ENCODE results near the gene ASB1.

Gene ASB1

DNA sequence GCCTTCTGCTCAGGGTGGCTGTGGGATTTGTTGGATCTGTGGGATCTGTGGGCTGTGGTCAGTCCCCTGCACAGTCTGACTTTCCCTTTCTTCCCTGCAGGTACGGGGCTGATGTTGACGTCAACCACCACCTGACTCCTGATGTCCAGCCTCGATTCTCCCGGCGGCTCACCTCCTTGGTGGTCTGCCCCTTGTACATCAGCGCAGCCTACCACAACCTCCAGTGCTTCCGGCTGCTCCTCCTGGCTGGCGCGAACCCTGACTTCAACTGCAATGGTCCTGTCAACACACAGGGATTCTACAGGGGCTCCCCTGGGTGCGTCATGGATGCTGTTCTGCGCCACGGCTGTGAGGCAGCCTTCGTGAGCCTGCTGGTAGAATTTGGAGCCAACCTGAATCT lies 17.5 kb downstream of the ASB1 start:
- no peak for DNase-seq (ENCODE audit: low read depth in 2 of 2)

DNA sequence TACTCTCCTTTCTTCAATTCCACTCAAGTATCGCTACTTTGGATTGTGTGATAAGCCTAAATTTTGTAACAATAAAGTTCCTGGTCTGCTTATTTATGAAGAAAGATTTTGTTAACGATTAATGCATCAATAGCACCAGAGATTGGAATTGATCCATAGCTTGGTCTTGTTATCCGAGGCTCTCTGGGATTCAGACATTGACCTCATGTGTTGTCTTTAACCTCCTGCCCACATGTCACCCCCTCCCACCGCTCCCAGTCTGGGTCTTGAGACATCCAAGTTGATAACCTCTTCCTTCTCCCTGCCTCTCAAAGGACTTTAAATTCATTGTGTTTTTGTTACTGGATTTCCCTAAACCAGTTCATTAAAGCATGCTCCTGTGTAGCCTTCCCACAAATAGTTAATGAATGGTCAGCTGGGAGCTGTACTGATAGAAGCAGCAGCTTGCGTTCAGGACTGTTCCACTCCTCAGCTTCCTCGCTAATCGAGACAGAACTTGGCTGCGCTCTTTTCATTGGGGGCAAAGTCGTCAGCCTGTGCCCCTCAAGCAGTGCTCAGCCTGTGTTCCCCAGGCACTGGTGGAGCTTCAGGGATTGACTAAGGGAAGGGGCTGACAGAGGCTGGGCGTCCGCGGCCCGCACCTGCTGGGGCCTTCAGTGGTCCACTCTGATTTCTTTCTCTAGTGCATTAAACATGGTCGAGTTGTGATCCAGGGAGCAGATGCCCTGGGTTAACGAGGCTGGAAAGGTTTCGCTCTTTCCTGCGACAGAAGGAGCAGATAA lies 18.9 kb downstream of the ASB1 start:
- no peak for DNase-seq (ENCODE audit: low read depth in 2 of 2)

DNA sequence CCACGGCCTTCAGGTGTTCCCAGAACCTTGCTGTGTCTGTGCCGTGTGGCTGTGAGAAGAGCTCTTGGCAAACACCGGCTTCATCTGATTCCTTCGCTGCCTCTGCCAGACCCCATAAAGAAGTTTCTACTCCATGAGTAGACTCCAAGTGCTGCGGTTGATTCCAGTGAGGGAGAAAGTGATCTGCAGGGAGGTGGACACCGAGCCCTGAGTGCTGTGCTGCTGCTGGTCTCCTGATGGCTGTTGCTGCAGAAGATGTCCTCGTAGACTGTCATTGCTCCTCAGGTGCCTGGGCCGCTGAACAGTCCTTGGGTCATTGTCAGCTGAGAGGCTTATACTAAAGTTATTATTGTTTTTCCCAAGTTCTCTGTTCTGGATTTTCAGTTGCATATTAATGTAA lies 19.6 kb downstream of the ASB1 start:
- DNase-seq (ENCODE audit: low read depth in 2 of 2) = no peak

DNA sequence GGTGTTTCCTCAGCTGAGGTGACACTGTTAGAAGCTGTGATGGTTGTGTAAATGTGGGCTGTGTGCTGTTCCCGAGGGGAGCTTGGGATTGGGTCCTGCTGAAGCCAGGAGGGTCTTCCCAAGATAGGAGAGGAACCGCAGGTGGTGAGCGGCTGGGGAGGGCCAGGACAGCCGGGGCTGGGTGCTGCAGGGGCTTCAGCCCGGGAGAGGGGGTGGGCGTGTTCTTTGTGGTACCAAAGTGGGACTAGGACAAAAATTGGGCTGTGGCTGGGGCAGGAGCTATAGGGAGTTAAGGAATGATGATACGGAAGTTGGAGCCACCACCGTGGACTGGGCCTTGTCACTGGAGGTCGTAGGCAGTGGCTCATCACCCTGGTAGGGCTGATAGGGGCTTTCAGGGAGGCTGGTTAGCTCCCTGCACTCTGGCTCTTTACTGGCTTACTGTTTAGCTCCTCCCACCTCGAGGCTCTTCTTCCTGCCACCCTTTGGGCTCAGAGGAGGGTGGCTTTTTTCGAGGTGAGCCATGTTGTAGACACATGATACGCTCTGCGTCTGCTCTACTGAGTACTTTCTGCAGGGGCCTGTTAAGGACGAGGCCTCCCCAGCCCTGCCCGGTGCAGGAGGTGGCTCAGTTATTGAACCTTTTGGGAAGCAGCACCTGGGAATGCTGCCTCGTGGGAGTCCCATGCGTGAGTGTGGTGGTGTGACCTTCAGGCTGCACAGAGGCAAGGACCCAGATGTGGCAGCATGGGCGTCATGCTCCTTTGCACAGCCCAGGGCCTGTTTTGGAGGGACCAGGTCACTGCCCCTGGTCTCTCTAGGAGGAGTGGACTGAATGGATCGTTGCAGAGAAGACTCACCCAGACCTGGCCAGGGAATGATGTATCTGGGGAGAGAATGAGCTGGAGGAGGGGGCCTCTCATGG lies 21.6 kb downstream of the ASB1 start:
- no peak for DNase-seq (ENCODE audit: low read depth in 2 of 2)

DNA sequence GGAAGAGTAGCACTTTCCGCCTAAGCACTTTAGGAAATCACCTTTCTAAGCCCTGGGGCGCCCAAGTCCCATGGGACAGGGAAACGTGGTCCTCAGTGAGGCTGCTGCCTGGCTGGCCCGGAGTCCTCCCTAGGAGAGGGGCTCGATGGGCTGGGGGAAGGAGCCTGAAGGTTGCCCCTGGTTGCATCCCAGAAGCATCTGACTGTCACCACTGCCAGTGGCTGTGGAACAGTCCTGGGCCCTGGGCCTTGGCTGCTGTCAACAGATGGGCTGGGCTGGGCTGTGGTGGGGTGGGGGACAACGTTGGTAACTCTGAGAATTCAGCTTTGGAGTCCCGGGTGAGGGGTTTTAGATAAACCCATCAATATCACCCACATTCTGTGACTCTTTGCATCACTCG lies 22.5 kb downstream of the ASB1 start:
- DNase-seq (ENCODE audit: low read depth in 2 of 2) = no peak

DNA sequence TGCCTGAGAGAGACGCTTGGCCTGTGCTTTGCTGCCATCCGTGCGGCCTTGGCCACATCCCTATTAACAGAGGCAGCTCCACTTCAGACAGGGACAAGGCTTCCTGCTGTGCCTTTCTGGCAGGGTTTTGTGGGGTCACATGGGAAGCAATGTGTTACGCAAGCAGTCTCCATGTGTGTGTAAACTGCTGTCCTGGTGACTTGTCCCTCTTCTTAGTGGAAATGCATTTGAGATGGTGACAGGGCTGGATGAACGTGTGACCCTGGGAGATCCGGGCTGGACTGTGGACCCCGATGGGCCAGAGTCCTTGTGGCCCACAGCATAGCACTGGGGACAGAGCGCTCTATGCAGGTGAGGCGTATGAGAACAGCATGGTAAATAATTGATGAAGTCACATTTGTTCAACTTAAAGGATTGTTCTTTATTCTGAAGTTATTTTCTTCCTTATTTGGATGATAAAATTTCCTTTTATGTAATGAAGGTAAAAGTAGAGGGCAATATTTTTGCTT lies 23.2 kb downstream of the ASB1 start:
- no peak for DNase-seq (ENCODE audit: low read depth in 2 of 2)

DNA sequence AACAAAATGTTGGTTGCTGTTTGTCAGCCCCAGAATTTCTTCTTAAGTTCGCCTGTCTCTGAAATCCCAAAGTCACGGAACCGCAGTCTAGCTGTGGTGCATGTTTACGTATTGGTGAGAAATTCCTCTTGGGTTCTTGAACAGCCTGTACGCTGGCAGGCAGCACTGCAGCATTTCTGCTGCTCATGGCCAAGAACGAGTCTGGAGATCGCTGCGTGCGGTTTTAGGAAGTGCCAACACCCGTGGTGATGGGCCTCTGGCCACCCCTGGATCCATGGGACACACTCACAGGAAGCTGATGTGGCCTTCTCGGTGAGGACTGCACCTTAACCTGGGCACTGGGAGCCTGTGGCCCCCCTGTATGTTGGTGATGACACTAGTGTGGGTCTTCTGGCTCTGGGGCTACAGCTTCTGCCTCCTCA lies 23.7 kb downstream of the ASB1 start:
- no peak for DNase-seq (ENCODE audit: low read depth in 2 of 2)

DNA sequence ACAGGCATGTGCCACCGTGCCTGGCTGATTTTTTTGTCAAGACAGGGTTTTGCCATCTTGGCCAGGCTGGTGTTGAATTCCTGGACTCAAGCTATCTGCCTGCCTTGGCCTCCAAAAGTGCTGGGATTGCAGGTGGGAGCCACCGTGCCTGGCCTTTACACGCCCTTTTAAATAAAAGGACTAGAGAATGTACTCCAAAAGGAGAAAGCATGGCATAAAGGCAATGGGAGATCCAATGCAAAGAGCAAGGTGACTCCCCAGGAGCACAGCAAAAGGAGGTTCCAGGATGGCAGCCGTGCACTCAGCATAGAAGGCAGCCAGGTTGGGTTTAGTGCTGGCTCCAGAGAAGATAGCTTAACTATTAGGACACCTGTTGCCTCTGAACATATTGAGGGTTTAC lies 27.1 kb downstream of the ASB1 start:
- no peak for DNase-seq (ENCODE audit: low read depth in 2 of 2)

DNA sequence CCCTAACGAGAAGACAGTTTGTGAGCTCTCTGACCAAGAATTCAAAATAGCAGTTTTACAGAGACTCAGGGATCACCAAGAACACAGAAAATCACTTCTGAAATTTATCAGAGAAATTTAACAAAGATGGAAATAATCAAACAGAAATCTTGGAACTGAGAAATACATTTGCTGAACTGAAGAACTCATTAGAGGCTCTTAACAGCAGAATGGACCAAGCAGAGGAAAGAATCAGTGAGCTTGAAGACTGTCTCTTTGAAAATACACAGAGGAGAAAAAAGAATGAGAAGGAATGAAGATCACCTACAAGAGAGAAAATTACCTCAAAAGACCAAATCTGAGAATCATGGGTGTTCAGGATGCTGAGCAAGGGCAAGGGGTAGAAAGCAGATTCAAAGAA lies 29.7 kb downstream of the ASB1 start:
- no peak for DNase-seq (ENCODE audit: low read depth in 2 of 2)

DNA sequence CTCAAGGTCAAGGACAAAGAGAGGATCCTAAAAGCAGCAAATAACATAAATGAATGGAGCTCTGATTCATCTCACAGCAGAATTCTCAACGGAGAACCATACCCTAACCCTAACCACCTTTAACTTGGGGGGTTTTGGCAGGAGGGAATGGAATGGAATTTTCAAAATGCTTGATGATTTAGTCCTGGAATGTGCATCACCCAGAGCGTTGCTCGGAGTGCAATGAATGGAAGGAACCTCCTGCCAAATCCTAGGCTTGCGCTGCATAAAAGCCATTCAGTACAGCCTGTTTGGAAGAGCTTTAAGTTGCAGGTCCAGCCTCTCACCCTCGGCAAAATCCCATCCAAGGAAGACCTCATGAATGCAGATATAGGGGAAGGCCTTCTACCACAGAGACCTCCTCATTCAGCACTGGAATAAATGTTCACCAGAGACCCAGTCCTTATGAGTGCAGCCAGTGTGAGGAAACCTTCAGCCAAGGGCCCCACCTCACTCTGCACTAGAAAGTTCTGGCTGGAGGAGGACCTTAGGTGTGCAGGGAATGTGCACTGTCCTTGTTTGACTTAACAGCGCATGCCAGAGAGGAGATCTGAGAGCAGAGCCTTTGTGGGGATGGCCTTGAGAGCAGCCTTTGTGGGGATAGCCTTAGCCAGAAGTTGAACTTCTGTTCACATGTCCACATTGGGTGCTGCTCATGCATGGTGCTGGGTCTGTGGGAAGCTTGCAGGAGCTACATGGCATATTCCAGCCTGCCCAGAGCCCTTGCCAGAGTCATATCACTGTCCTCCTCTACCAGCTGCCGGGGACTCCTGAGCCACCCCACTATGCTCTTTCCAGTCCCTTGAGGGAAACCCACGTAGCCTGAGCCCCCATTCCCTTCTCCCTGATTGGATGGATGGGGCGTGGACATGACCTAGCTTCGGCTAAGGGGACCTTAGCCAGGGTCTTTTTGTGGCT lies 30.5 kb downstream of the ASB1 start:
- no peak for DNase-seq (ENCODE audit: low read depth in 2 of 2)

DNA sequence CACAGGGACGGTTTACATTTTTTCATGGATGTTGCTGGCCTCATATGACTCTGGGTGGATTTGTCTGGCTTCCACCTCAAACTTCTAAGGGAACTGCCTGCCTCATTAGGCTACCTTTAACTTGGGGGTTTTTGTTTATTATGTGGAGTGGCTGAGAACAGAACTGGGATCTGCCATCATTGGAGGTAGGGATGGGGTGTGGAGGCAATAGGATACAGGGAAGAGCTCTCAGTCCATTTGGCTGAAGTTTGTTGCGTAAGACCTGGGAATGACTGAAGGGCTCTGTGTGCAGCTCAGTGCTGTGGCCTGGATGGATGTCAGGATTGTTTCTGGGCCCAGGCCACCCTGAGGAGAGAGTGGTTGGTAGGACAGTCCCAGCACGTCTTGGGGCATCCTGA lies 31.2 kb downstream of the ASB1 start:
- DNase-seq (ENCODE audit: low read depth in 2 of 2) = no peak

DNA sequence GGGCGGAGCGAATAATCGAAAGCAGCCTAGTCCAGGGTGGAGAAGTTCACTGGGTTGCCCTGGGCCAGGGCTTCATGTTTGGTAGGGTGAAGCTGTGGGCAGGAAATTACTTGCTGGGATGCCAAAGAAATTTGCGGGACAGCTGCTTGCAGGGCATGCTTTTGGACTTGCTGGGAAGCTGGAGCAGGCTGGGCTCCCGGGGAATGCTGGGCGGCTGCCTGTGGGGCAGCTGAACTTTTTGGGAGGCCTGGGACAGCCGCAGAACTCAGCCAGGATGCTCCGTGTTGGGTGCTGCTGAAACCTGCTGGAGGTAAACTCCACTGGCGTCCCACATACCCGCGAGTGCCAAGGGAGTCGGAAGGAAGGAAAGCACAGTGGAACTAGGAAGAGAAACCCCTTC lies 31.9 kb downstream of the ASB1 start:
- no peak for DNase-seq (ENCODE audit: low read depth in 2 of 2)

DNA sequence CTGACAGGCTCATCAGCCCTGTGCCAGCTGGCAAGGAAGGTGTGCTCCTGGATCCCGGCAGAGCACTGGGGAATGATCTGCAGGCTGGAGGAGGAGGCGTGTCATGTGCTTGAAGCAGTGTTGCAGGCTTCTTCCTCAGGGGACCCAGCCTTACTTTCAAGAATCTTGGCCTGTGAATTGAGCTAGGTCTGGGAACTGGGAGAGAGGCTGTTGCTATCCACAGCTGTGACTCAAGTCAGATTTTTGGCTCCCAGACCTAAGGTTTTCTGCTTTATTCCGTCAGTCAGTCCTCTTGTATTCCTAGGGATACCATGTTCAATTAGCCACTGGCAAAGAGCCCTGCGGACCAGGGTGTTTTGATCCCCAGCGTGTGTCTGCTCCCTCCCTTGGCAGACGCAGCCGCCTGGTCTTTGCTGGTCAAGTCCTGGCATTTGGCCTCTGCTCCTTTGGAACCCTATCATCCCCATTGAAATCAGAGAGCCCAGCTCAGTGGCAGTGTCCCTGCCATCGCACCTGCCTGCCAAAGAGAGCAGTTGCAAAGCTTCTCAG lies 32.4 kb downstream of the ASB1 start:
- no peak for DNase-seq (ENCODE audit: low read depth in 2 of 2)

DNA sequence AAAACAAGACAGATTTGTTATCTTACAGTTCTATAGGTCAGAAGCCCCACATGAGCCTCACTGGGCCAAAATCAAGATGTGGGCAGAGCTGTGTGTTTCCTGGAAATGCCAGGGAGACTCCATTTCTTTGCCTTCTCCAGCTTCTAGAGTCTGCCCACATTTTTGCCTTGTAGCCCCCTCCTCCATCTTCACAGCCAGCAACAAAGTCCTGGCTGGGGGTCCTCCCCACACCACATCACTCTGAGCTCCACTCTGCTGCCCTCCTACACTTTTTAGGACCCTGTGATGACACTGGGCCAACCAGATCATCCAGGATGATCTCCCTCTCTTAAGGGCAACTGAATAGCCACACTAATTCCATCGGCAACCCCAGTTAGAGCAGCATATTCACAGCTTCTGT lies 34.3 kb downstream of the ASB1 start:
- DNase-seq (ENCODE audit: low read depth in 2 of 2) = no peak

DNA sequence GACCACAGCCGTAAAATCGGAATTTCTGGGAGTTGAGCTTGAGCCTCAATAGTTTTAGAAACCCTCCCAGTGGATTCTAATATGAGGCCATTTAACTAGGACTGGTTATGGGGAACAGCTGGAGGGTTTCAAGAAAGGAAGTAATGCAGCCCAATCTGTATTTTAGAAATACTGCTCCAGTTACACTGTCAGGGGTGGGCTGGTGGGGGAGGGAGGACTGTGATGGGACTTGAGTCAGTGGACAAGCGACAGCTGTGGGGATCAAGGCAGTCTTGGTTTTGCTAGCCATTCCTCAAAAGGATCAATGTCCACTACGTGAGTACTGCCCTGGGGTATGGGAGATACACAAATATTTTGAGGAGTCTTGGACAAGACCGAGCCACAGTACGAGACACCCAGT lies 34.8 kb downstream of the ASB1 start:
- no peak for DNase-seq (ENCODE audit: low read depth in 2 of 2)

DNA sequence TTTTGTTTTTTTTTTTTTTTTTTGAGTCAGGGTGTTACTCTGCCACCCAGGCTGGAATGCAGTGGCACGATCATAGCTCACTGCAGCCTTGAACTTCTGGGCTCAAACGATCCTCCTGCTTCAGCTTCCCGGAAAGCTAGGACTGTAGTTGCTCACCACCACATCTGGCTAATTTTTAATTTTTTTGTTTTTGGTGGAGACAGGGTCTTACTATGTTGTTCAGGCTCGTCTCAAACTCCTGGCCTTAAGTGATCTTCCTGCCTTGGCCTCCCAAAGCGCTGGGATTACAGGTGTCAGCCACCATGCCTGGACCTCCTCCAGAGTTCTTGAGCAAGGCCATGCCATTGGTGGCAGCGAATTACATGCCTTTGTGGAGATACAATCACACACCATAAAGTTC lies 35.2 kb downstream of the ASB1 start:
- no peak for DNase-seq (ENCODE audit: low read depth in 2 of 2)

DNA sequence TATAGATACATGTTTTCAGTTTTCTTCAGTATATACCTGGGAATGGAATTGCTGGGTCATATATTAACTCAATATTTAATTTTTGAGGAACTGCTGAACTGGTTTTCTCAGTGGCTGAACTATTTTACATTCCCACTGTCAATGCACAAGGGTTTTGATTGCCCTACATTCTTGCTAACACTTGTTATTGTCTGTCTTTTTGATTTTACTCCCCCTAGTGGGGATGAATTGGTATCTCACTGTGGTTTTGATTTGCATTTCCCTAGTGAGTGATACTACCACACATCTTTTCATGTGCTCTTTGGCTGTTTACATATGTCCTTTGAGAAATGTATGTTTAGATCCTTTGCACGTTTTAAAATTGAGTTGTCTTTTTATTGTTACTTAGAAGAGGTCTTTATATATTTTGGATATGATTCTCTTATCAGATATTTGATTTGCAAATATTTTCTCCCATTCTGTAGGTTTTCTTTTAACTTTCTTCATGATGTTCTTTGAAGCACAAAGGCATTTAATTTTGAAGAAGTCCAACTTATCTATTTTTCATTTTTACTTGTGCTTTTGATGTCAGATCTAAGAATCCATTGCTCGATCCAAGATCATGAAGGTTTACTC lies 36.2 kb downstream of the ASB1 start:
- no peak for DNase-seq (ENCODE audit: low read depth in 2 of 2)

DNA sequence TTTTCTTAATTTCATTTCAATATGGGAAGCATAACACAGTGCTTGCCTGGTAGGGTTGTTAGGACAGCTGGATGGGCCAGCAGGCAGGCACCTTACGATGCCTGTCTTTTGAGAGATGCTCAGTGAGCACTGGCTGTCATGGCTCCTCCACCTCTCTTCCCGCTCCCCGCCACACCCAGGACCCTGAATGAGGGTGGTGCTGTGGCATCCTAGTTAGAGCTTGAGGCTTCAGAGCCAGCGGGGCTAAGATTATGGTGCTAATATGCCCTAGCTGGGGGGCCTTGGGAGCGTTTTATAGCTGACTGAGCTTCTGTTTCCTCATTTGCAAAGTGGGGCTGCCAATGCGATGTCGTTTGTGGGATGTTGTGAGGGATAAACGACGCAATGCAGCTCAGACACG lies 37.7 kb downstream of the ASB1 start:
- no peak for DNase-seq (ENCODE audit: low read depth in 2 of 2)

DNA sequence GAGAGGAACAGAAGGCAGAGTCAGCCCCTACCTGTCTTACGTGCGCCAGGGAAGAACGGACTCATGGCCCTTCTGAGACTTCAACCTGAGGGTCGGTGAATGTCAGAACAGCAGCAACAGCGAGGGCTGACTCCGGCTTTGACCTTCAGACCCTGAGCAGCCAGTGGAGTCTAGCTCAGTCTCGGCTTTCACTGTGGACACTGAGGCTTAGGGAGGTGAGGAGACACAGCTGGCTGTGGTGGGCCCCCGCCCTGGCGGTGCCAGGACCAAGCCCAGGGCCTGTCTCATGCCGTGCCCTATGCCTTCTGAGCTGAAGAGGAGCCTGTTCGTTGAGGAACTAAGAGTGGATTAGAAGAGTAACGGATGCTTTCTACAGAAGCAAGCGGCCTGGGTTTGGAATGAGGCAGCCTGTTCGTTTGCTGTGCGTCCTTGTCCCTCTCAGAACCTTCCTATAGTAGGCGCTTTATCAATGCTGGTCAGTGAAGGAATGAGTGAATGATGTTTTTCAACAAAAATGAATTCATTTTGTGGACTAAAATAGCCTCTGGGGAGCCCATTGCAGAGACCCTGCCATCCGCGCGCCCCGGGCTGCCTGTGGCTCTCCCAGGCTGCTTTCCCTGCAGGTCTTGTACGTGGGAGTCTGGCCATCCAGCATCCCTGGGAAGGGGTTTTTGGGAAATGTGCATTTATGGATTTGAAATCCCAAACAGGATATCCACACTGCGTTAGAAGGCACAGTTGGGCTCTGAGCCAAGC lies 38.9 kb downstream of the ASB1 start:
- no peak for DNase-seq (ENCODE audit: low read depth in 2 of 2)

DNA sequence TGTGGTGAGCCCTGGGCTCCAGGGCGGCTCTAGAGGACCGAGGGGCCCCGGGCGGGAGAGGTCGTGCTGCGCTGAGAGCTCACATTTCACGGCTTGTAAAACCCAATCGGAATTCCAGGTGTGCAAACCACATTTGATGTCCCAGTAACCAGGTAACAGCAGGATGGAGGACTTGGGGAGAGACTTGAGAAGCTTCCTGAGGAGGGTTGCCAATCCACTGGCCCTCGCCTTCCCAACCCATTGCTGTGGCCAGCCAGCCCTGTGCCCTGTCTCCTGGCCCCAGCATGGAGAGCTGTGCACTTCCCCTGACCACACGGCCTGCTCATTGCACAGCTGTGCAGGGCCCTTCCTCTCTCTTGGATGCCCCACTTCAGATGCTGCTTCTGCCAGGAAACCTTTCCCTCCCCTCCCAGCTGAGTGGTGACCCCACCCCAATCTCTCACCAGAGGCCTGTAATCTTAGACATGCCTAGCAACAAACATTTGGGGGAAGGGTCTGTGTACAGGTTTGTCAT lies 39.6 kb downstream of the ASB1 start:
- DNase-seq (ENCODE audit: low read depth in 2 of 2) = no peak
